ENCODE data around the gene ING4.
A peak's percentile ranks its signal among the peaks of the same experiment; 100 is the strongest.
"Not testable (repeated sequence)": the region's sequence is repeated elsewhere in the genome, so short reads cannot be mapped to it uniquely, and the experiment has no call there.

Gene ING4

DNA sequence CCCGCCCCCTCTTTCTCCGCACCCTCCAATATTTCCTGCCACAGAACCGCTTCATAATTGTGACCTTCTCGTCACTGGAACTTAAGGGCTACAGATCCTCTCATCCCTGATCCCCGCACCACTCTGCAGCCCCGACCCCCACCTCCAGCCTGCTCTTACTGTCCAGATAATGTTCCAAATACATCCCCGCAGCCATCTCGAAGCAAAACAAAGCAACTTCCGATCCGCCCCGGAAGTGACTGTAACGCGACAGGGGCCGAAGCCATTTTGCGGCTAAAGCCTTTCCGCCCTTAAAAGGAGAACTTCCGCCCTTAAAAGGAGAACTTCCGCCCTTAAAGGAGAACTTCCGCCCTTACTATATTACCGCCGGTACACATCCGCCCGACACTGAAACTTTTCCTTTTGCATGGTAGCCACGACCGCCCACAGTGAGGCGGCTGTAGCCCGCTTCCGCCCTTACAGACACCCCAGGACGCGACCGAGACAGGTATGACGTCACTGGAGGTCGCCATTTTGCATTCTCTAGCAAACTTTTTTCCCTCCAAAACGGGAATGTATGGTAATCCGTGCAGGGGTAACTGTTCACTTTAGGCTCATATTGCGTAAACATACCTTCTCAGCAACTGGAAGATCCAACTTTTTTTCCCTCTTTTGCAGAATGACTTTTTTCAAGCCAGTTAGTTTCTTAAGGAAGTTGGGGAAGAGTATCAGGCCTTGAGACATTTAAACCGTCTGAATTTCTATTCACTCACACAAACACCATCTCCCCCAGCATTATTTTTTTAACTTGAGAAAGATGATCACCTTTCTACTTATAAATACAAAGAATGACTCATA lies at the start of gene ING4:
ING4 (minus strand) TSS at position 214 of the 837 bp plus-strand sequence; CDS start at position 196, 18 bp downstream.
- TF ChIP-seq, protein P1, sequence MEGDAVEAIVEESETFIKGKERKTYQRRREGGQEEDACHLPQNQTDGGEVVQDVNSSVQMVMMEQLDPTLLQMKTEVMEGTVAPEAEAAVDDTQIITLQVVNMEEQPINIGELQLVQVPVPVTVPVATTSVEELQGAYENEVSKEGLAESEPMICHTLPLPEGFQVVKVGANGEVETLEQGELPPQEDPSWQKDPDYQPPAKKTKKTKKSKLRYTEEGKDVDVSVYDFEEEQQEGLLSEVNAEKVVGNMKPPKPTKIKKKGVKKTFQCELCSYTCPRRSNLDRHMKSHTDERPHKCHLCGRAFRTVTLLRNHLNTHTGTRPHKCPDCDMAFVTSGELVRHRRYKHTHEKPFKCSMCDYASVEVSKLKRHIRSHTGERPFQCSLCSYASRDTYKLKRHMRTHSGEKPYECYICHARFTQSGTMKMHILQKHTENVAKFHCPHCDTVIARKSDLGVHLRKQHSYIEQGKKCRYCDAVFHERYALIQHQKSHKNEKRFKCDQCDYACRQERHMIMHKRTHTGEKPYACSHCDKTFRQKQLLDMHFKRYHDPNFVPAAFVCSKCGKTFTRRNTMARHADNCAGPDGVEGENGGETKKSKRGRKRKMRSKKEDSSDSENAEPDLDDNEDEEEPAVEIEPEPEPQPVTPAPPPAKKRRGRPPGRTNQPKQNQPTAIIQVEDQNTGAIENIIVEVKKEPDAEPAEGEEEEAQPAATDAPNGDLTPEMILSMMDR (IDR thresholded peaks at IDR 0.05; ENCODE audit: borderline replicate concordance, insufficient read depth, low read depth, low read length): no peak
- peak within 1 kb of the TSS; percentile 72 for H3K4me3 ChIP-seq (ENCODE audit: low read depth, low read length)

DNA sequence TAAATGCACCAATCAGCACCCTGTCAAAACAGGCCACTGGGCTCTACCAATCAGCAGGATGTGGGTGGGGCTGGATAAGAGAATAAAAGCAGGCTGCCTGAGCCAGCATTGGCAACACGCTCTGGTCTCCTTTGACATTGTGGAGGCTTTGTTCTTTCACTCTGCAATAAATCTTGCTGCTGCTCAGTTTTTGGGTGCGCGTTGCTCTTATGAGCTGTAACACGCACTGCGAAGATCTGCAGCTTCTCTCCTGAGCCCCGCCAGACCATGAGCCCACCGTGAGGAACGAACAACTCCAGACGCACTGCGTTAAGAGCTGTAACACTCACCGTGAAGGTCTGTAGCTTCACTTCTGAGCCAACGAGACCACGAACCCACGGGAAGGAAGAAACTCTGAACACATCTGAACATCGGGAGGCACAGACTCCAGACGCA lies 46.1 kb upstream of the ING4 start:
- TF ChIP-seq, protein P1 (IDR thresholded peaks at IDR 0.05; ENCODE audit: borderline replicate concordance, insufficient read depth, low read depth, low read length): no peak
- no peak overlapping the region for H3K4me3 ChIP-seq (ENCODE audit: low read depth, low read length)

DNA sequence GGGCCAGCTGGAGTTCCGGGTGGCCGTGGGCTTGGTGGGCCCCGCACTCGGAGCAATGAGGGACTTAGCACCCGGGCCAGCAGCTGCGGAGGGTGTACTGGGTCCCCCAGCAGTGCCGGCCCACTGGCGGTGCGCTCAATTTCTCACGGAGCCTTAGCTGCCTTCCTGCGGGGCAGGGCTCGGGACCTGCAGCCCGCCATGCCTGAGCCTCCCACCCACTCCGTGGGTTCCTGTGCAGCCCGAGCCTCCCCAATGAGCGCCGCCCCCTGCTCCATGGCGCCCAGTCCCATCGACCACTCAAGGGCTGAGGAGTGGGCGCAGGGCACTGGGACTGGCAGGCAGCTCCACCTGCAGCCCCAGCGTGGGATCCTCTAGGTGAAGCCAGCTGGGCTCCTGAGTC lies 45.4 kb upstream of the ING4 start:
- not testable (repeated sequence) for H3K4me3 ChIP-seq (ENCODE audit: low read depth, low read length)

DNA sequence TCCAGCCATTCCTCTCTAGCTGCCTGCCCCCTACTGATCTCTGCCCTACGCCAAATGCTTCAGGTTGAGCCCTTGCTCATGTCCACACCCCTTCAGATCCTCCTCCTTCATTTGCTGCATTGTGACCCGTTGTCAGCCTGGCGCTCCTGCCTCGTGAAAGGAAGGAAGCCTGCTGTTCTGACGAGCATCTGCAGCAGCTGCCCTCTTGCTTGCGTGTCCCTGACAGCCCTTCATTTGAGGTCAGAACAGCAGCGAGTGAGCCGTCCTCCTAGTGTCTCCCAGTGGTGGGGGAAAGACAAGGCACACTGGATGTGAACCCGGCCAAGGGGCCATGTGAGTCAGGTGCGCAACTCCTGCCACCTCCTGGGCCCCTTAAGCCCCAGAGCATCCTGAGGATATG lies 40.7 kb upstream of the ING4 start:
- TF ChIP-seq, protein P1 (IDR thresholded peaks at IDR 0.05; ENCODE audit: borderline replicate concordance, insufficient read depth, low read depth, low read length): no peak
- H3K4me3 ChIP-seq (ENCODE audit: low read depth, low read length): no peak overlapping the region

DNA sequence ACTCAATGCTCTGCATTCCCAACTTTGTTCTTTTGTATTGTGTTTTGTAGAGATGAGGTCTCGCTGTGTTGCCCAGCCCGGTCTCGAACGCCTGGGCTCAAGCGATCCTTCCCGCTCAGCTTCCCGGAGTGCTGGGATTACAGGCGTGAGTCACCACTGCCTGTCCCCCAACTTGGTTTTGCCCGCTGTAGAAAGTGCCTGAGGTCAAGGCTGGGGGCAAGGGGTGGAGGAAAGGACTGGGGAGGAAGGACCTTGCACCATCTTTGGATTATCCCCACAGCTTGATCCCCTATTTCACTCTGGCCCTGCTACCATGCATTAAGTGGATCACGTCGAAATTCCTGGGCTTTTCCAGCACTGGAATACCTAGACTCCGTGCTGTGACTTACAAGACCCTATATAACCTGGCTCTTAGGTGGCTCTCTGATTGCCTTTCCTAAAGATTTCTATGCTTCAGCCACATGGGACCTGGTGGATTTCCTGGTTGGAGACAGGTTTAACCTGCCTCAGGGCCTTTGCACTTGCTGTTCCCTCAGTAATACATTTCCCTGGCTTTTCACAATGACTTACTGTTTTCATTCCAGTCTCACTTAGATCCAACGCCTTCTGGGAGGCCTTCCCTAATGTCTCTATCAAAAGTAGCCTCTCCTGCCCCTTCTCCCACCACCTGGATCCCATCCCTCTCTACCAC lies 38.3 kb upstream of the ING4 start:
- TF ChIP-seq, protein P1 (IDR thresholded peaks at IDR 0.05; ENCODE audit: borderline replicate concordance, insufficient read depth, low read depth, low read length): no peak
- no peak overlapping the region for H3K4me3 ChIP-seq (ENCODE audit: low read depth, low read length)

DNA sequence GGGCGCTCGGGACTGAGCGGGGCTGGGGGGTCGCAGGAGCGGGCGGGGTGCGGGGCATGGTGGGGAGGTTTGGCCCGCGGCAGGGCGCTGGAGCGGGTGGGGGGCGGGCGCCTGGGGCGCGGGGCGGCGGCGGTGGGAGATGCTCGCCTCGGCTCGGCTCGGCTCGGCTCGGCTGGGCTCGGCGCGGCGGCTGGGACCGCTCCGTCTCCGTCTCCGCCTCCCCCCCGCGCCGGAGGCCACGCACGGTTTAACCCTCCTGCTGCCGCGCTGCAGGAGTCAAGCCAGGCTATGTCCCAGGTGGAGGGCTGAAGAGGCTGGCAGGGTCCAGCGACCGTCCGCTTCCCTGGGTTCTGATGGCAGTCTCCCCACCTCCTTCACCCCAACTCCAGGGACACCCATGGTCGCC lies 37.7 kb upstream of the ING4 start, which contains the start of gene PIANP:
PIANP (minus strand) TSS at position 170 of the 406 bp plus-strand sequence. CDS start 2,754 bp downstream, outside the sequence.
- TF ChIP-seq, protein P1 (IDR thresholded peaks at IDR 0.05; ENCODE audit: borderline replicate concordance, insufficient read depth, low read depth, low read length): no peak
- H3K4me3 ChIP-seq (ENCODE audit: low read depth, low read length): no peak within 1 kb of the TSS

DNA sequence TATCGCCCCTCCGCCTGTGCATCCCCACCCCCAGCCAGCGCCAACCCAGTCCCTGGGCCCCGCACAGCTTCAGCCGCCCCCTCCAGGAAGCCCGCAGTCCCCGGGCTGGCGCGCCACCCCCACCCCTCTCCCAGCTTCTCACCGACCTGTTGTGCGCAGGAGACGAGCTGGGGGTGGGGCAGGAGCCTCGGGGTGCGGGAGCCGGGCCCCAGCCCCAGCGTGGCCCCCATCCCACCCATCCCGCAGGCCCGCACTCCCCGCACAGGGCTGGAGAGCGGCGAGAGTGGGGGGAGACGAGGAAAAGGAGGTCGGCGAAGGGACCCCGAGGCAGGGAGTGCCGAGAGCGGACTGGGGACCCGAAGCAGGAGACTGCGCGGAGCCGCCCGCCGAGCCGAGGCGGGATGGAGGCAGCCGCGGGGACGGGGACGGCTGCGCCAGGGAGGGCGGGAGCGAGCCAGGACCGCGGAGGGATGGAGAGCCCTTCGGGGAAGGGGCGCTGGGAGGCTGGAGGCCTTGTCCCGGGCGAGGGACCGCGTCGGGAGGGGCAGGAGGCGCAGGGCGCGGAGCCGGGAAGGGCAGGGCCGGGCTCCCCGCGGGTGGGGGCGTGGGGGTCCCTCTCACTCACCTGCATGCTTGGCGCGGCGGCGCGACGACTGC lies 37.2 kb upstream of the ING4 start:
- TF ChIP-seq, protein P1 (IDR thresholded peaks at IDR 0.05; ENCODE audit: borderline replicate concordance, insufficient read depth, low read depth, low read length): no peak
- no peak overlapping the region for H3K4me3 ChIP-seq (ENCODE audit: low read depth, low read length)
